ENCODE results near the gene SHISA7.
"Not testable (repeated sequence)": the region's sequence is repeated elsewhere in the genome, so short reads cannot be mapped to it uniquely, and the experiment has no call there.

Gene SHISA7

GRCh38 chr19:55408533-55408872 is 34.6 kb downstream of the SHISA7 start:
- no peak for DNase-seq

DNA sequence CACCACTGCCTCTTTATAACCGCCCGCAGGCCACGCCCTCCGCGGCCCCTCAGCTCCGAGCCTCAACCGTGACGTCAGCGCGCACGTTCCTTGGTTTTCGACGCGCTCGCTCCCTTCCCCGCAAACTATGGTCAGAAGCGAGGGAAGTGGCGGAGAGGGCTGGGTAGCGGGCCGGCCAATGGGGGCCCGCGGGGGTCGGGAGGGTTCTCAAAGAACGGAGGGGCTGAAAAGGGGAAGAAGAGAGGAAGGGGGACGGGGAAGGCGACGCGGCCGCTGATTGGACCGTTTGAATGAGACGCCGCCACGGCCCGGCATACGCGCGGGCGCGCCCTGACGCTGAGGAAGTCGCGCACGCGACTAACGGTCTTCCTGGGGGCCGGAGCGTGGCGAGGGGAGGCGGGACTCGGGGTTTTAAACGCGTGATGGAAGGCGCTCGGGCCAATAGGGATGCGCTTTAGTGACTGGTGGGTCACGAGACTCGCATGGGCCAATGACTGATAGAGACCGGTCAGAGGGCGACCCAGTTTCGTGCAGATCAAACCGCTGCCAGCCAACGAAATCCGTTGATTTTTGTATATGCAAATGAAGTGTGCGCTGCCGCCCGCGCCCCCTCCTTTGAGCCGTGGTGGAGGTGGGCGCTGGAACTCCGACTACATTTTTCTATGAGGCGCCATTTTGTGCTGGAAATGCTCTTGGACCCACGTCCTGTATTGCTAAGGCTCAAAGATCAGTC is 35.1 kb downstream of the SHISA7 start:
- peak; percentile 94 to 95 for DNase-seq

DNA sequence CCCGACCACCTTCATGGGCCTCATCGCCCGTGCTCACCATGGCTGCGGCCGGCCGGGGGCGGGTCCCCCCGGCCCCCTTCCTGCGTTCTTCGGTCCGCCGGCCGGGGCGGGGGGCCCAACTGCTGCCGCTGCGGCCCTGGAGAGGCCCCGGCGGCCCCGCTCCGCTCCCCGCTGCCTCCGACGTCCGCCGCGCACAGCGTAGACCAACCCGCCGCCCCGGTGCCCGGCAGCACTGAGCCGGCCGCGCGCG is 35.6 kb downstream of the SHISA7 start, which contains the start of gene UBE2S:
Gene UBE2S, minus strand, starts transcription at position 239 of the 250 bp plus-strand sequence. Its CDS starts 199 bp downstream, at position 40.
- not testable (repeated sequence) for DNase-seq

- peak in 1 of 2 experiments; percentile 13 for DNase-seq
These were observed 36.1 kb downstream of the SHISA7 start for GRCh38 chr19:55406826-55407549.

DNA sequence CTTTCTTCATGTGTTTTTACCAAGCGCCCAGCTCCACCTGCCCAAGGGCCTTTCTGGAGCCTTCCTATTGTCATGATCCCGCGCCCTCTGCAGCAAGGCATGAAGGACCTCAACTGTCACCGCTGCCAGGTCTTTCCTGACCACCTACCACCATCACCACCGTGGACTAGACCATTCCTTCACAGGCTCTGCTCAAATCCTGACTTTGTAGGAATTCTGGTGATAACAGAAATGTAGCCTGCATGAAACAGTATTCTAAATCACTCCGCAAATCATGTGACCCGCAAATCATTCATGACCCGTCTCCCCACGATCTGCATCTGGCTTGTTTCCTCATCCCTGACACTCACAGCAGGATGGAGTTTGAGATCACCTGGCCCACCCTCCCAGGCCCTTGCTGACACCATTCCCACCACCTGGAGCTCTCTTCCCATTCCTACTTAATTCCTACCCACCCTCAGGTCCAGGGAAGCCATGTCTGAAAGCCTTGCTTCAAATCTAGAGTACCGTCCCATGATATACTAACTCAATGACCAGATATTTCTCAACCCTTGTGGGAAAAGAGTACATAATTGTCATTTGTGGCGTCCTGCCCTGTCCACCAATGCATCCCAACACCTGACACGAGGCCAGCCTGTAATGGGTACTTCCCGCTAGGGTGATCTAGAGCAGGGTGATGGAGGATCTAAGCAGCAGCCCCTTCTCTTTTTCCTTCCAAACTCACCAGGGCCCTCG is 36.8 kb downstream of the SHISA7 start:
- DNase-seq: no peak

DNA sequence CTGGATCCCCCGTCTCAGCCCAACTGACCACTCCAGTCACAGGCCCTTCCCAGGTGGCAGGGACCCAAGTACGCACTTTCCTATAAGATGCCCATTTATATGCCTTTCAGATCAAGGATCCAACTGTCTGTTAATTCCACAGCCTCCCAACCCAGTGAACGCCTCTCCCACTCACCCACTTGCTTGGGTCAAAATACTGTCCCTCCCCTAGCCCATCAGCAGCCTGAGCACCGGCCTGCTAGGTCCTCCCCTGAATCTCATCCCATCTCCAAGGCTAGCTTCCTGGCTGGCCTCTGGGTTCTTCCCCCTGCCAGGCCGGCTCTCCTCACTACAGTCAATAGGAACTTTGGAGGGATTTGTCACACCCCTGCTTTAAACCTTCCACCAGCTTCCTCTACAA is 37.5 kb downstream of the SHISA7 start:
- DNase-seq: no peak

- DNase-seq: no peak
These were observed 40.6 kb downstream of the SHISA7 start for GRCh38 chr19:55402509-55402908.

GRCh38 chr19:55401390-55401789 is 41.7 kb downstream of the SHISA7 start:
- not testable (repeated sequence) for DNase-seq

DNA sequence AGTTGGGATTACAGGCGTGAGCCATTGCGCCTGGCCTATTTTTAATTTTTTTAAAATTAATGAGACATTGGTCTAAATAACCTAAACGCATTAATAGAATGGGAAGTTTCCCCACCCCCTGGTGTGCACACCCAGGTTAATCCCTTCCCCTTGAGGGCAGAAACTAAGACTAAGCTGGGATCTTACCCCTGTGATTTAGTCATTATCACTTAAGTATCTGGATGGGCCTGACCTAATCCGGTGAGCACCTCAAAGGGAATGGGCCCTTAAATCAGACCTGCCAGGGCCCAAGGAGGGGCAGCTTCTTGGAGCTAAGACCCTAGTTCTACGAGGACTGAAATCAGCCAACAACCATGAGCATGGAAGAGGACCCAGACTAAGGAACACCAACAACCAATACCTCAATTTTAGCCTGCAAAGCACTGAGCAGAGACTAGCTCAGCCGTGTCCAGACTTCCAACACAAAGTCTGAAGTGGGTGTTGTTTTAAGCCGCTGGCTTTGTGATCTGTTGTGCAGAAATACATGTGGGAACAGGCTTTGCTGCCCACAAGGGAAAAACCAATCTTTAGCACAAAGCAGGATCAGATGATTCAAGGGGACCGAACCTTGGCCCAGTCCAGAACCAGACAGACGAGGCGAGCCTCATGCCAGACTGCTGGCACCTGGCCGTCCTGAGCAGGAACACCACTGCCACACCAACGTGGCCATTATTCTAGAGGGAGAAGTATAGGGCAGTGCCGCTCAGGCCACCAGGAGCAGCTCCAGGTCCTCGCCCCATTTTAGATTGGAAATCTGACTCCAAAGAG is 42.6 kb downstream of the SHISA7 start:
- DNase-seq: no peak

DNA sequence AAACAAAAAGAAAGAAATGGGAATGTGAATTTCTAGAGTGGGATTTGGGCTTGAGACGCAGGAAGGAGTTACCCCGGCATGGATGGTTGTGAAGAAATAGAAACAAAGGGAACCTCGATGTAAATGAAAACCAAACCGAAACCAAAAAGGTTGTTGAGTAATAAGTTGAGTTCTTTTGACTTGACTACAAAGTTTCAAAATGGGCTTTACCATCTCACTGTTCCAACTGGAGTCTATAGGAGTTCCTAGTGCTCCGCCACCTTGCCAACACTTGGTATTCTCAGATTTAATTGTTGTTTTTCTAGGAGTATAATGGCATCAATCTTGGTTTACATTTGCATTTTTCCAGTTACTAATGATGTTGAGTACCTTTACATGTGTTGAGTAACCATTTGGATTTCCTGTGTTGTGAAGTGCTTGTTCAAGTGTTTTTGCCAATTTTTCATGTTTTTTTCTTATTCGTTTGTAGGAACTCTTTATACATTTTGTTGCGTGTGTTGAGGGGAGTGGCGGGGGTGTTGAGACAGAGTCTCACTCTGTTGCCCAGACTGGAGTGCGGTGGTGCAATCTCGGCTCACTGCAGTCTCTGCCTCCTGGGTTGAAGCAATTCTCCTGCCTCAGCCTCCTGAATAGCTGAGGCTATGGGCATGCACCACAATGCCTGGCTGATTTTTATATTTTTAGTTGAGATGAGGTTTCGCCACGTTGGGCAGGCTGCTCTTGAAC is 44.7 kb downstream of the SHISA7 start:
- DNase-seq: no peak

DNA sequence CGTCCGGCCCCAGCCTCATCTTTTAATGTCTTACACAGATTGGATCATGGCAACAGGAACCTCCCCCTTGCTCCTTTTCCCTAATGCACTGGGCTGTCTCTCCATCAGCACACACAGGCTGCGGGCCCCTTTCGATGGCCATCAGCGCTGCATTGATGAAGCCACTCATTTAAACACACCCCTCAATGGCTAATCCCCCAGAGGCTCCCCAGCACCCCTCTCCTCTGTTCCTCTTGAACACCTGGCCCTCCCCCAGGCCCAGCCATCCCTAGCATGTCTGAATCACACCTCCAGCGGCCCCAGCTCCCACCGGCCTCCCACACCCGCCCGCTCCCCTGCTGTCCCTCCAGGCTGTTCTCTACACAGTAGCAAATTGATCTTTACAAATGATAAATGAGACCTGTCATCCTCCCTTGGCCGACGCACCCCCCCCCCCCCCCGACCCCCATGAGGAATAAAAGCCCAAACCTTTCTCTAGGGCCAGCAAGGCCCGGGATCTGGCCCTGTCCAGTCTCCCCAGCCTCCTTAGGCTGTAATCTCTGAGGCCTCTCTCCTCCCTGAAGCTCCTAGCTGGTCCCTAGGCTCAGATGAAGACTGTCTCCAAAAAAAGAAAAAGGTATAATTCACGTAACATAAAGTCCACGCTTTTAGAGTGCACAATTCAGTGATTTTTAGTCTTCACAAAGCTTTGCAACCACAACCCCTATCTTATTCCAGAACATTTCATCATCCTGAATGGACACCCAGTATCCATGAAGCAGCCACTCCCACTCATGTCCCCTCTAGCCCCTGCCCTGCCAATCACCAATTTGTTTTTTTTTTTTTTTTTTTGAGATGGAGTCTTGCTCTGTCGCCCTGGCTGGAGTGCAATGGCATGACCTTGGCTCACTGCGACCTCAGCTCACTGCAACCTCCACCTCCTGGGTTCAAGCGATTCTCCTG is 50.0 kb downstream of the SHISA7 start:
- no peak for DNase-seq

DNA sequence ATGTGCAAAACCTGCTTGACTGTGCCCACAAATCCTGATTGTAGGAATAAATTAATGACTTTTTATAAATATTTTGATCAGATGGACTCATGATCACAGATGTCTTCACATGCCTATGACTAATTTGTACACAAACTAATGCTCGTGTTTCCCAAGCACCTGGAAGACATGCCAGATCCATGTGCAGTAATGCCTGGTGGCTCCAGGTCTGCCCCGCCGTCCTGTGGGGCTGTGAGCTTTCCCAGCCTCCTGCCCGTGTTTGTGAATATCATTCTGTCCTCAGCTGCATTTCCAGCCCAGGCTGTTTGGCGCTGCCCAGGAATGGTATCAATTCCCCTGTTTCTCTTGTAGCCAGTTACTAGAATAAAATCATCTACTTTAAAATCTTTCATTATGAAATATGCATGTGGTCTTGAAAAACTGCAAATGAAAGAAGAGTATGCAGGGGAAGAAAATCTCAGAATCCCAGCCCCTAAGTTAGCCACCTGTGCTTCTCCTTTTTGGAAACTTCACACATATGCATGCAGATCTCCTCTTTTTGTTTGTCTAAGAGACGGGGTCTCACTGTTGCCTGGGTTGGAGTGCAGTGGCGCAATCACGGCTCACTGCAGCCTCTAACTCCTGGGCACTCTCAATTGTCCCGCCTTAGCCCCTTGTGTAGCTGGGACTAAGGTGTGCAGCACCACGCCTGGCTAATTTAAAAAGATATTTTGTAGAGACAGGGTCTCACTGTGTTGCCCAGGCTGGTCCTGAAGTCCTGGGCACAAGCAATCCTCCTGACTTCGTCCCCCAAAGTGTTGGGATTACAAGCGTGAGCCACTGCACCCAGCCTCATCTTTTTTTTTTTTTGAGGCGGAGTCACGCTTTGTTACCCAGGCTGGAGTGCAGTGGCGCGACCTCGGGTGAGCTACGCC is 51.1 kb downstream of the SHISA7 start:
- DNase-seq: no peak

DNA sequence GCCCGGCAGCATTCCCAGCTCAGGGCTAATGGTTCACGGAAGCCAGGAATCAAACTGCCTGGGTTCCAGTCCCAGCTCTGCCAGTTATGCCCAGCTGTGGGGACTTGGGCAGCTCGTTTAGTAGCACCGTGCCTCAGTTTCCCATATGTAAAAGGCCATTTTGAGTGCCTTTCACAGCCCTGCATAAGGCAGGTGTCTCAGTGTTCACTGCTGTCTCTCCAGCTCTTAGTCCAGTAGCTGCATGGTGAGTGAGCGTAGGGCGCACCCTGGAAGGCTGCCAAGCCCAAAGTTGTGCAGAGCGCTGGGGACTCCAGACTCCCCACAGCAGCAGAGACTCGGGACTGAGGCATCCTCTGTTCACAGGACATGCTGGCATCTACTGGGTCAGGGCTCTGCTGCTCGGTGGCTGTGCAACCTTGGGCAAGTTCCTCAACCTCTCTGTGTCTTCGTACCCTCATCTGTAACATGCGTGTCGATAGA is 51.9 kb downstream of the SHISA7 start:
- DNase-seq: no peak

DNA sequence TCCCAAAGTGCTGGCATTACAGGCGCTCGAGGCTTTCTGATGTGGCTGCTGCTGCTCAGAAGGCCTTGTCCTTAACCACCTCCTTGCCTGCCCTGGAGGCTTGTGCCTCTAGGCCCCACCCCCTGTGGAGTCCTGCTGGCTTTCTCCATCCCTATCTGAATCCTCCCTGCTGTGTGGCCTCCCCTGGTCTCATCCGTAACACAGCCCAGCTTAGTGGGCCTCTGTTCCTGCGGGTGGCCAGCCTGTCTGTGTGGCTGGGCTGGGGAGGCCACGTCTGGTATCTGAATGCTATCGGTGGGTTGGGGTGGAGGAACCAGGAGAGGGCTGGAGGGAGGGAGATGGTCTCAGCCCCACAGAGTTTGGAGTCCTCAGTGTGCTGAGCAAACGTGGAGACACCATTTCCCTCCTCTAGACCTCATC is 52.6 kb downstream of the SHISA7 start:
- DNase-seq: no peak

- no peak for DNase-seq
These were observed 53.4 kb downstream of the SHISA7 start for GRCh38 chr19:55389386-55390317.

- no peak for DNase-seq
These were observed 55.2 kb downstream of the SHISA7 start for GRCh38 chr19:55387736-55388497.

DNA sequence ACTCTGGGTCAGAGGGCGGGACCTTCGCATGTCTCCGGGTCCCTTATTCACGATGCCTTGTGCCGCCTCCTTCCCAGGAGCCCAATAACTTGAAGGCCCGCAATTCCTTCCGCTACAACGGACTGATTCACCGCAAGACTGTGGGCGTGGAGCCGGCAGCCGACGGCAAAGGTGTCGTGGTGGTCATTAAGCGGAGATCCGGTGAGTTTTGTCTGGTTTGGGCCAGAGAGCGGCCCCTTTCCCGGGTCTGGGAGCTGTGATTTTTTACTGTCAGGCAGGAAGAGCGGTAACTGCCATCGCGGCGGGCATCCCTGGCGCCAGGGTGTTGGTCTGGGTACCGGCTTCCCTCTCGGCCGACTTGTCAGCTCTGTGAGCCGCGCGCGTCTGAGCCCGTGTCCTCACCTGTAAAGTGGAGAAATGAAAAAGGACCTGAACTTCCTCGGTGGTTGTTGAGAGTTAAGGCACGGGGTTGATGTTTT is 56.6 kb downstream of the SHISA7 start:
- DNase-seq: no peak
